ENCODE results near the gene FAM53B. TPM values are rescaled to one million over a fixed set of nuclear protein-coding genes. Genes with fewer than 3 reads are reported as not detected.

FAM53B gene
- polyA plus RNA-seq, 1 of the 3 experiments (the other 2 are of a cell fraction): 5.6 TPM

GRCh38 chr10:124632566-124632965, 111.6 kb downstream of the FAM53B start:
- H4K20me1 ChIP-seq (ENCODE audit: insufficient read depth): no peaks in the 10 kb centered on the region
- H3K27ac ChIP-seq (ENCODE audit: low read depth in 2 of 2, low read length in 1 of 2): no peak overlapping the region; a peak in 1 of 4 replicates
- POLR2A ChIA-PET: no interaction called here
- no peak for TF ChIP-seq RXRA (IDR thresholded peaks at IDR 0.05; ENCODE audit: borderline replicate concordance, low read depth)
- no peak for TF ChIP-seq SMC3 (IDR thresholded peaks at IDR 0.05; ENCODE audit: low read depth, low read length)
- TF ChIP-seq MAX (IDR thresholded peaks at IDR 0.05; ENCODE audit: low read depth): no peak
- TF ChIP-seq RAD21 (IDR thresholded peaks at IDR 0.05; ENCODE audit: low read length): no peak
- no peak for TF ChIP-seq TEAD4 (IDR thresholded peaks at IDR 0.05; ENCODE audit: borderline replicate concordance, insufficient read depth)
- TF ChIP-seq USF2 (IDR thresholded peaks at IDR 0.05; ENCODE audit: borderline replicate concordance, low read depth, low read length): no peak
- TF ChIP-seq USF1 (IDR thresholded peaks at IDR 0.05; ENCODE audit: borderline replicate concordance, low read depth): no peak
- no peak for TF ChIP-seq TAF1 (IDR thresholded peaks at IDR 0.05; ENCODE audit: borderline replicate concordance, low read depth, low read length)
- TF ChIP-seq ELF1 (IDR thresholded peaks at IDR 0.05): no peak
- no peak for TF ChIP-seq CTCF (IDR thresholded peaks at IDR 0.05)
- TF ChIP-seq GATA2 (CRISPR knock-in tag; IDR thresholded peaks at IDR 0.05): no peak
- no peak for TF ChIP-seq GABPA (IDR thresholded peaks at IDR 0.05; ENCODE audit: low read depth)
- no peak for TF ChIP-seq FOXJ3 (CRISPR knock-in tag; IDR thresholded peaks at IDR 0.05)
- TF ChIP-seq RFX5 (IDR thresholded peaks at IDR 0.05; ENCODE audit: low read length): no peak
- no peak for TF ChIP-seq MEF2A (IDR thresholded peaks at IDR 0.05; ENCODE audit: borderline replicate concordance, low read depth)
- TF ChIP-seq EZH2phosphoT487 (IDR thresholded peaks at IDR 0.05; ENCODE audit: borderline replicate concordance, low read depth): no peak
- no peak for TF ChIP-seq EP300 (IDR thresholded peaks at IDR 0.05; ENCODE audit: borderline replicate concordance in 1 of 2, low read depth in 1 of 2, low read length in 1 of 2)
- no peak for TF ChIP-seq POLR2AphosphoS5 (IDR thresholded peaks at IDR 0.05; ENCODE audit: low read depth, low read length)
- no peak for TF ChIP-seq IRF3 (IDR thresholded peaks at IDR 0.05; ENCODE audit: low read depth, low read length)
- CTCF ChIA-PET: interaction anchor here (1.4 to 2.2 kb wide), 2 partner anchors 16 to 109 kb away, joined by 6 to 10 read pairs; no protein-coding TSS in a partner anchor
- H3K4me3 ChIP-seq (ENCODE audit: low read depth in 2 of 2, low read length in 1 of 2): no peak overlapping the region
- no peaks in the 10 kb centered on the region for H3K36me3 ChIP-seq (replicated peaks in 1 of 2; ENCODE audit: control insufficient read depth in 1 of 2, insufficient read depth in 2 of 2, low read length in 1 of 2)
- H3K4me2 ChIP-seq: no peak overlapping the region
- no peak for DNase-seq
- no peak overlapping the region for H3K9ac ChIP-seq
- no peaks in the 10 kb centered on the region for H3K9me2 ChIP-seq
- 98% methylated on average over 8 of the region's 10 CpGs for WGBS (ENCODE audit: low lambda C conversion rate)
- H3K79me2 ChIP-seq (ENCODE audit: insufficient read depth): no peaks in the 10 kb centered on the region
- H3K27me3 ChIP-seq (ENCODE audit: insufficient read depth): no peaks in the 10 kb centered on the region
- no peak overlapping the region for H2AFZ ChIP-seq (ENCODE audit: low read depth)
- H3K4me1 ChIP-seq (ENCODE audit: control insufficient read depth in 1 of 2, insufficient read depth in 2 of 2, low read depth in 1 of 2, low read length in 1 of 2): peaks cover 0 to 17% of the 10 kb centered on the region in 2 experiments; a peak in 1 of 4 replicates
- H3K9me3 ChIP-seq: no peaks in the 10 kb centered on the region
- H3F3A ChIP-seq (replicated peaks; ENCODE audit: insufficient read depth): no peaks in the 10 kb centered on the region
